Tibial nerve (tissue), 4 donors: Measurements from ENCODE around the gene ZNF322. TPM values are rescaled to one million over a fixed set of nuclear protein-coding genes. Genes with fewer than 3 reads are reported as not detected.

Source experiments
- DNase-seq, 2 donors: peaks; one replicate each; pipeline ENCODE4 v3.0.0-alpha.2; 2019; ENCODE audit warnings: low spot score in 2 of 2
- H3K27ac ChIP-seq, 4 donors: fragments of 200-600 bp; sonication (generic) in 3 of 4; one replicate each; pipeline ENCODE4 v1.5.1; 2017 to 2019; ENCODE audit warnings: mild to moderate bottlenecking in 1 of 4
- H3K27me3 ChIP-seq, 2 donors: fragments of 200-600 bp; sonication (generic) in 1 of 2; one replicate each; pipeline versions ENCODE4 v1.5.1 to v1.6.0; 2017 to 2019
- H3K36me3 ChIP-seq, 3 donors: fragments of 200-600 bp; sonication (generic); one replicate each; pipeline ENCODE4 v1.5.1; 2018 to 2019
- H3K4me1 ChIP-seq, 4 donors: fragments of 200-600 bp; sonication (generic) in 3 of 4; one replicate each; pipeline ENCODE4 v1.5.1; 2017 to 2019
- H3K4me3 ChIP-seq, 4 donors: fragments of 200-600 bp; sonication (generic) in 3 of 4; one replicate each; pipeline ENCODE4 v1.5.1; 2017 to 2019; ENCODE audit warnings: mild to moderate bottlenecking in 1 of 4, moderate library complexity in 1 of 4
- H3K9me3 ChIP-seq, 4 donors: fragments of 200-600 bp; sonication (generic) in 3 of 4; one replicate each; pipeline ENCODE4 v1.5.1; 2017 to 2019
- EP300 ChIP-seq, 2 donors: sonication (generic); formaldehyde crosslinking; IDR thresholded peaks; one replicate each; pipeline ENCODE4 v1.6.1; 2017; ENCODE audit warnings: antibody characterized with exemption in 2 of 2, mild to moderate bottlenecking in 1 of 2
- POLR2A ChIP-seq, 2 donors: fragments of 450-650 bp; IDR thresholded peaks; one replicate each; pipeline ENCODE4 v1.6.1; 2017; ENCODE audit warnings: antibody characterized with exemption in 2 of 2, mild to moderate bottlenecking in 2 of 2, moderate library complexity in 2 of 2
- WGBS, 2 donors: methylation state at CpG; one replicate each; pipeline ENCODE4 v1.1.5; 2018; 5-methylcytosine and 5-hydroxymethylcytosine counted together
- total RNA-seq, 4 donors: library from RNA; depleted of rRNA; stranded (reverse); fragments of >200 nt; gene quantifications; one replicate each; pipeline ENCODE4 v1.1.0, GENCODE V29; 2016
- TF ChIP-seq, protein P1 (sequence below), 5 experiments: fragments of 200-600 bp in 3 of 5; fragments of 450-650 bp in 2 of 5; sonication (generic) in 3 of 5; IDR thresholded peaks; one replicate each; pipeline ENCODE4 v1.5.1; 2016 to 2019; ENCODE audit warnings: antibody characterized with exemption in 5 of 5, mild to moderate bottlenecking in 3 of 5, moderate library complexity in 2 of 5

ZNF322 gene
- total RNA-seq, 4 donors from 2014 or later = 15.6 to 34.5 (median 22.0) TPM

DNA sequence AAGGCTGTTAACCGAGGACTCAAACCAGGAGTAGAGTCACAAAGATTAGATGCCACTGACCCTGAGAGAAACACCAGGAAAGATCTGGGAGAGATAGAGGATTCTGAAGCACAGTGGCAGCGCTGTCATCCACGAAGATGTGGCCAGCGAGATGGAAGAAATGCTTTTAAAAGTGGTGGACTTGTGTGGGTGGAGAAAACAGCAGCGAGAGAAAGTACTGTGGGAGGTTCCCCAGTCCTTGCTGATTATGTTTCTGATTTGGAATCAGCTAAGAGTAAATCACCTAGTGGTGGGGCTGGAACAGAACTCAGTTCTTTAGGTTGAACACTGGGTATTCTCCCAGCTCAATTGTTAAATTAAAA lies 435 bp upstream of the ZNF322 start:
- H3K36me3 ChIP-seq = peaks cover 0 to 21% (median 0%) of the 10 kb centered on the region in 3 donors
- WGBS, 2 donors = 1% methylated on average over 5 of the region's 5 CpGs
- no peak for DNase-seq
- peak overlapping the region; percentile 48 to 82 (median 63) for H3K4me3 ChIP-seq
- peak overlapping the region; percentile 77 to 91 (median 84) for H3K27ac ChIP-seq
- H3K27me3 ChIP-seq = peaks cover 0 to 2% of the 10 kb centered on the region in 2 donors
- H3K9me3 ChIP-seq = no peaks in the 10 kb centered on the region
- no peak for TF ChIP-seq POLR2A (IDR thresholded peaks at IDR 0.05)
- TF ChIP-seq, protein P1, sequence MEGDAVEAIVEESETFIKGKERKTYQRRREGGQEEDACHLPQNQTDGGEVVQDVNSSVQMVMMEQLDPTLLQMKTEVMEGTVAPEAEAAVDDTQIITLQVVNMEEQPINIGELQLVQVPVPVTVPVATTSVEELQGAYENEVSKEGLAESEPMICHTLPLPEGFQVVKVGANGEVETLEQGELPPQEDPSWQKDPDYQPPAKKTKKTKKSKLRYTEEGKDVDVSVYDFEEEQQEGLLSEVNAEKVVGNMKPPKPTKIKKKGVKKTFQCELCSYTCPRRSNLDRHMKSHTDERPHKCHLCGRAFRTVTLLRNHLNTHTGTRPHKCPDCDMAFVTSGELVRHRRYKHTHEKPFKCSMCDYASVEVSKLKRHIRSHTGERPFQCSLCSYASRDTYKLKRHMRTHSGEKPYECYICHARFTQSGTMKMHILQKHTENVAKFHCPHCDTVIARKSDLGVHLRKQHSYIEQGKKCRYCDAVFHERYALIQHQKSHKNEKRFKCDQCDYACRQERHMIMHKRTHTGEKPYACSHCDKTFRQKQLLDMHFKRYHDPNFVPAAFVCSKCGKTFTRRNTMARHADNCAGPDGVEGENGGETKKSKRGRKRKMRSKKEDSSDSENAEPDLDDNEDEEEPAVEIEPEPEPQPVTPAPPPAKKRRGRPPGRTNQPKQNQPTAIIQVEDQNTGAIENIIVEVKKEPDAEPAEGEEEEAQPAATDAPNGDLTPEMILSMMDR (IDR thresholded peaks at IDR 0.05) = peak in 1 of 5 experiments; percentile 11
- no peak for TF ChIP-seq EP300 (IDR thresholded peaks at IDR 0.05)
- H3K4me1 ChIP-seq = peaks cover 0 to 44% (median 14%) of the 10 kb centered on the region in 4 donors

DNA sequence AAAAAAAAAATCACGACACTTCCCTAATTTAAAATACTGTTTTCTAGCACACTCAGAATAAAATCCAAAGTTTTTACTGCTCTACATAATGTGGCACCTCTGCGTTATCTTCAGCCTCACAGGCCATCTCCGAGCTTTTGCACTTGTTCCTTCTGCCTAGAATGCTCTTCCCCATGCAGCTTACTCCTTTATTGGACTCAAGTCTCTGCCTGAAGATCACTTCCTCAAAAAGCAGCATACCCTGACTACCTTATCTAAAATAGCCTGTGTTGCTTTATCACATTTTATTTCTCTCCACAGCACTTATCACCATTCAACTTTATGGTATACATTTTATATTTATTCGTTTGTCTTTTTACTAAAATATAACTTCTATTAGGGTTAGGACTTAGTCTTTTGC lies 2.3 kb downstream of the ZNF322 start:
- 92 to 94% methylated on average over 4 of the region's 4 CpGs for WGBS, 2 donors
- no peaks in the 10 kb centered on the region for H3K9me3 ChIP-seq
- H3K4me1 ChIP-seq = peaks cover 0 to 49% (median 14%) of the 10 kb centered on the region in 4 donors
- H3K4me3 ChIP-seq = no peak overlapping the region
- H3K36me3 ChIP-seq = peaks cover 0 to 42% (median 3%) of the 10 kb centered on the region in 3 donors
- H3K27ac ChIP-seq = no peak overlapping the region
- DNase-seq = no peak
- TF ChIP-seq, protein P1 (IDR thresholded peaks at IDR 0.05) = no peak
- TF ChIP-seq EP300 (IDR thresholded peaks at IDR 0.05) (no peak), POLR2A (IDR thresholded peaks at IDR 0.05) (no peak)
- no peaks in the 10 kb centered on the region for H3K27me3 ChIP-seq

DNA sequence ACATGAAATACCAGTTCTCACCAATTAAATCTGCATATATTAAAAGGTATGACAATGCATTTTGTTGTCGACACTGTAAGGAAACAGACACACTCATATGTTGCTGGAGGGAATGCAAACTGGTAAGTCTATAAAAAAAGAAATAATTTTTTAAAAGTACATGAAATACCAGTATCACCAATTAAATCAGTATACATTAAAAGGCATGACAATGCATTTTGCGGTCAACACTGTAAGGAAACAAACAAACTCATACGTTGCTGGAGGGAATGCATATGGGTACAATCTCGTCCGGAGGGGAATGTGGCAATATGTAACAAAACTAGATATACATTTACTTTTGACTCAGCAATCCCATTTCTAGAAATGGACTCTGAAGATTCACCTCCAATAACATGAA lies 6.5 kb downstream of the ZNF322 start:
- Histone ChIP-seq H3K36me3 (peaks cover 0 to 78% (median 3%) of the 10 kb centered on the region in 3 donors), H3K9me3 (no peaks in the 10 kb centered on the region), H3K4me3 (no peak overlapping the region), H3K27ac (no peak overlapping the region), H3K4me1 (peaks cover 0 to 32% (median 7%) of the 10 kb centered on the region in 4 donors), H3K27me3 (no peaks in the 10 kb centered on the region)
- WGBS, 2 donors = 92 to 93% methylated on average over 5 of the region's 5 CpGs
- no peak for TF ChIP-seq EP300 (IDR thresholded peaks at IDR 0.05)
- TF ChIP-seq POLR2A (IDR thresholded peaks at IDR 0.05) = no peak
- TF ChIP-seq, protein P1 (IDR thresholded peaks at IDR 0.05) = no peak
- DNase-seq = no peak

DNA sequence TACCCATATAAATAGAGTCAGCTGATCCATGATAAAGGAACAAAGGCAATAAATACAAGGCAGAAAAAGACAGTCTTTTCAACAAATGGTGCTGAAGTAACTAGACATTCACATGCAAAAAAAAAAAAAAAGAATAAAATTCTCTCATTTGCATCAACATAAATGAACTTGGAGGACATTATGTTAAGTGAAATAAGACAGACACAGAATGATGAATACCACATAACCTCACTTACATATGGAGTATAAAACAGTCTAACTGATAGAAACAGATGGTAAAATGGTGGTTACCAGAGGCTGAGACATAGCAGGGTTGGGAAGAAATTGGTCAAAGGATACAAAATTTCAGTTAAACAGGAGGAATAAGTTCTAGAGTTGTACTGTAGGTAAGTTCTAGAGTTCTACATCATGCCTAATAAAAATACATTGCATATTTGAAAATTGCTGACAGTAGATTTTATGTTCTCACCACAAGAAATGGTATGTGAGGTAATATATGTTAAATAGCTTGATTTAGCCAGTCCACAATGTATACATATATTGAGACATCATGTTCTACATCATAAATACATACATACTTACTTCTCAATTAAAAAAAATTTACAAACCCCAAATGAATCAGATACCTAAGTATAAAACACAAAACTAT lies 8.3 kb downstream of the ZNF322 start:
- H3K27me3 ChIP-seq = no peaks in the 10 kb centered on the region
- DNase-seq = no peak
- no peak overlapping the region for H3K4me3 ChIP-seq
- peaks cover 0 to 5% (median 0%) of the 10 kb centered on the region in 4 donors for H3K9me3 ChIP-seq
- H3K27ac ChIP-seq = no peak overlapping the region
- peaks cover 0 to 73% (median 3%) of the 10 kb centered on the region in 3 donors for H3K36me3 ChIP-seq
- TF ChIP-seq, protein P1 (IDR thresholded peaks at IDR 0.05) = no peak
- TF ChIP-seq POLR2A (IDR thresholded peaks at IDR 0.05) = no peak
- no peak for TF ChIP-seq EP300 (IDR thresholded peaks at IDR 0.05)
- H3K4me1 ChIP-seq = peaks cover 0 to 16% (median 0%) of the 10 kb centered on the region in 4 donors

DNA sequence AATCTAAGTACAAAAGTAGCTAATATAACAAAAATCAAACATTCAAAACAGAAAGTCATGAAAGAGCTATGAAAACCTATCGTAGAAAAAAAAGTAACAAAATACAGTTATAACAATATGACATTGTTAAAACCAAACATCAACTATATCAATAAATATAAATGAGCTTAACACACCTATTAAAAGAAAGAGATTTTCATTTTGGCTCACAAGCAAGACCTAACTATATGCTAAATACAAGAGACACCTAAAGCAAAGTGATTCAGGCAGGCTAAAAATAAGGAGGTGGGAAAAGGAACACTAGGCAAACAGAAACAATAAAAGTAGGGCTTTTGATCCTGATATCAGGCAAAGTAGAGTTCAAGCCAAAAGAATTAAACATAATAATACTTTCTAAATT lies 13.5 kb downstream of the ZNF322 start:
- no peaks in the 10 kb centered on the region for H3K4me1 ChIP-seq
- no peak overlapping the region for H3K27ac ChIP-seq
- H3K4me3 ChIP-seq = no peak overlapping the region
- H3K36me3 ChIP-seq = peaks cover 0 to 68% (median 22%) of the 10 kb centered on the region in 3 donors
- peaks cover 0 to 9% (median 0%) of the 10 kb centered on the region in 4 donors for H3K9me3 ChIP-seq
- TF ChIP-seq POLR2A (IDR thresholded peaks at IDR 0.05) (no peak), EP300 (IDR thresholded peaks at IDR 0.05) (no peak)
- TF ChIP-seq, protein P1 (IDR thresholded peaks at IDR 0.05) = no peak
- 96 to 97% methylated on average over 1 of the region's 1 CpG for WGBS, 2 donors
- DNase-seq = no peak
- H3K27me3 ChIP-seq = no peaks in the 10 kb centered on the region
